Thoracic aorta (tissue), 2 donors: ENCODE results near the gene TNIP3. TPM values are rescaled to one million over a fixed set of nuclear protein-coding genes. Genes with fewer than 3 reads are reported as not detected.

Source experiments
- ATAC-seq: fragments of 150-250 bp; one replicate; pipeline ENCODE4 v1.8.0; 2017; ENCODE audit warnings: low read depth; ENCODE audit not compliant: insufficient number of reproducible peaks, low FRiP score
- DNase-seq: peaks from one replicate; pipeline ENCODE4 v3.0.0-alpha.2; 2020; ENCODE audit warnings: low spot score
- H3K27ac ChIP-seq, 2 donors: fragments of 200-600 bp; sonication (generic); 1 replicate in 1 of 2; 2 replicates in 1 of 2; pipeline ENCODE4 v1.5.1; 2016; ENCODE audit warnings: mild to moderate bottlenecking in 2 of 2, moderate library complexity in 2 of 2
- H3K27me3 ChIP-seq: fragments of 200-600 bp; sonication (generic); replicated peaks from 2 replicates; pipeline ENCODE4 v1.6.0; 2016; ENCODE audit warnings: mild to moderate bottlenecking; ENCODE audit not compliant: insufficient read depth
- H3K36me3 ChIP-seq: fragments of 200-600 bp; sonication (generic); one replicate; pipeline ENCODE4 v1.5.1; 2016
- H3K4me1 ChIP-seq, 2 donors: fragments of 200-600 bp; sonication (generic); 1 replicate in 1 of 2; 2 replicates in 1 of 2; pipeline versions ENCODE4 v1.5.1 to v1.6.0; 2016; ENCODE audit warnings: low read depth in 2 of 2, mild to moderate bottlenecking in 1 of 2; ENCODE audit not compliant: control insufficient read depth in 1 of 2
- H3K4me3 ChIP-seq: fragments of 200-600 bp; sonication (generic); 2 replicates; pipeline ENCODE4 v1.5.1; 2016; ENCODE audit warnings: mild to moderate bottlenecking
- H3K9me3 ChIP-seq: fragments of 200-600 bp; sonication (generic); 2 replicates; pipeline ENCODE4 v1.5.1; 2016
- CTCF ChIP-seq: fragments of 200-600 bp; sonication (generic); IDR thresholded peaks from one replicate; pipeline ENCODE4 v1.5.1; 2019; ENCODE audit warnings: antibody characterized with exemption
- total RNA-seq, 2 donors: library from RNA; depleted of rRNA; stranded (reverse); fragments of >200 nt; gene quantifications; one replicate each; pipeline versions ENCODE4 v1.1.0 to v1.2.3, GENCODE V29; 2016

The TNIP3 gene
- total RNA-seq, 2 donors from 2014 or later: 1.1 TPM; not detected in 1

GRCh38 chr4:121146530-121146929, 17.6 kb downstream of the TNIP3 start:
- no peak for TF ChIP-seq CTCF
- H3K36me3 ChIP-seq: no peaks in the 10 kb centered on the region
- ATAC-seq: no peak
- no peak overlapping the region for H3K27ac ChIP-seq
- H3K4me1 ChIP-seq: no peaks in the 10 kb centered on the region
- no peaks in the 10 kb centered on the region for H3K9me3 ChIP-seq
- H3K27me3 ChIP-seq: no peaks in the 10 kb centered on the region
- DNase-seq: no peak
- no peak overlapping the region for H3K4me3 ChIP-seq

GRCh38 chr4:121145430-121145829, 18.7 kb downstream of the TNIP3 start:
- ATAC-seq (no peak), DNase-seq (no peak)
- H3K36me3 ChIP-seq: no peaks in the 10 kb centered on the region
- H3K27me3 ChIP-seq: no peaks in the 10 kb centered on the region
- H3K27ac ChIP-seq: no peak overlapping the region
- no peak overlapping the region for H3K4me3 ChIP-seq
- no peak for TF ChIP-seq CTCF
- H3K9me3 ChIP-seq: no peaks in the 10 kb centered on the region
- H3K4me1 ChIP-seq: no peaks in the 10 kb centered on the region

- no peak for ATAC-seq
- TF ChIP-seq CTCF: no peak
- Histone ChIP-seq H3K4me1 (no peaks in the 10 kb centered on the region), H3K36me3 (no peaks in the 10 kb centered on the region), H3K27me3 (no peaks in the 10 kb centered on the region), H3K27ac (no peak overlapping the region), H3K4me3 (no peak overlapping the region), H3K9me3 (no peaks in the 10 kb centered on the region)
- DNase-seq: no peak
These were observed 20.1 kb downstream of the TNIP3 start for GRCh38 chr4:121144021-121144420.

- H3K4me3 ChIP-seq: no peak overlapping the region
- H3K27ac ChIP-seq: no peak overlapping the region
- no peaks in the 10 kb centered on the region for H3K36me3 ChIP-seq
- H3K4me1 ChIP-seq: no peaks in the 10 kb centered on the region
- no peak for TF ChIP-seq CTCF
- no peak for DNase-seq
- ATAC-seq: no peak
- no peaks in the 10 kb centered on the region for H3K27me3 ChIP-seq
- no peaks in the 10 kb centered on the region for H3K9me3 ChIP-seq
These were observed 21.0 kb downstream of the TNIP3 start for GRCh38 chr4:121143131-121143530.

GRCh38 chr4:121140716-121141460, 23.2 kb downstream of the TNIP3 start:
- Histone ChIP-seq H3K4me3 (no peak overlapping the region), H3K4me1 (no peaks in the 10 kb centered on the region), H3K27me3 (no peaks in the 10 kb centered on the region), H3K9me3 (no peaks in the 10 kb centered on the region), H3K36me3 (no peaks in the 10 kb centered on the region), H3K27ac (no peak overlapping the region)
- DNase-seq: no peak
- TF ChIP-seq CTCF: no peak
- no peak for ATAC-seq
